22Rv1 (cell line): Measurements from ENCODE around the gene GNB1L.

ENCODE experiments used
- CTCF ChIP-seq: fragments of 450-650 bp; IDR thresholded peaks from 2 replicates; pipeline ENCODE4 v1.5.1; 2017; ENCODE audit warnings: mild to moderate bottlenecking
- ZFX ChIP-seq: fragments of 450-650 bp; IDR thresholded peaks from 2 replicates; pipeline ENCODE4 v1.6.1; 2017; ENCODE audit warnings: antibody characterized with exemption, borderline replicate concordance

GRCh38 chr22:19772673-19773469 is 81.8 kb downstream of the GNB1L start:
- no peak for TF ChIP-seq CTCF
- TF ChIP-seq ZFX: no peak
